NCI-H1417 (cell line): ENCODE data around the gene TFIP11.

Experiments
- DNase-seq, 3 experiments: peaks; one replicate each; lab custom pipeline; 2025; lab: John Stamatoyannopoulos, UW

TFIP11 gene

GRCh38 chr22:26447584-26448329 is 64.5 kb downstream of the TFIP11 start:
- no peak for DNase-seq

DNA sequence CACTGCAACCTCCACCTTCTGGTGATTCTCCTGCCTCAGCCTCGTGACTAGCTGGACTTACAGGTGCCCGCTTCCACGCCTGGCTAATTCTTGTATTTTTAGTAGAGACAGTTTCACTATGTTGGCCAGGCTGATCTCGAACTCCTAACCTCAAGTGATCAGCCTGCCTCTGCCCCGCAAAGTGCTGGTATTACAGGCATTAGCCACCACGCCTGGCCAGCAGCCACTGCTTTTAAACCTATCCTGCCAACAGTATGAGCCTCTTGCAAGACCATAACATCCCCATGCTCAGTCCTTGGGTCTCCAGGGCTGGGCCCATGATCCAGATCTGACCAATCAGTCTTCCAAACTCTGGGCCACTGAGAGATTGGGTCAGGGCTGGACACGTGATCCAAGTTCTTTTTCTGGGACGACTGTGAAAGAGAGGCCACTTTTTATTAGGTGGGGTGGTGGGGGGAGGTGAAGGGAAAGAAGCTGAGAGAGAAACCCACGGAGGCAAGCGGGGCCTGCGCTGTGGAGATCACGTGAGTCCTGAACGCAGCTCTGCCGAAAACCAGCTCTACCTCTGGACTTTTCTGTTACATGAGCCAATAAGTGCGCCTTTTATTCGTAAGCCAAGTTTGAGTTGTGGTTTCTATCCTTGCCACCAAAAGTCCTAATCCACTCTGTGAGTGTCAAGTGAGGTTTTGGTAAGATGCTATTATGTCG is 65.3 kb downstream of the TFIP11 start:
- no peak for DNase-seq

GRCh38 chr22:26445577-26446275 is 66.5 kb downstream of the TFIP11 start:
- peak in 1 of 3 experiments; percentile 11 for DNase-seq

GRCh38 chr22:26444777-26445176 is 67.5 kb downstream of the TFIP11 start:
- peak in 1 of 3 experiments; percentile 51 for DNase-seq

DNA sequence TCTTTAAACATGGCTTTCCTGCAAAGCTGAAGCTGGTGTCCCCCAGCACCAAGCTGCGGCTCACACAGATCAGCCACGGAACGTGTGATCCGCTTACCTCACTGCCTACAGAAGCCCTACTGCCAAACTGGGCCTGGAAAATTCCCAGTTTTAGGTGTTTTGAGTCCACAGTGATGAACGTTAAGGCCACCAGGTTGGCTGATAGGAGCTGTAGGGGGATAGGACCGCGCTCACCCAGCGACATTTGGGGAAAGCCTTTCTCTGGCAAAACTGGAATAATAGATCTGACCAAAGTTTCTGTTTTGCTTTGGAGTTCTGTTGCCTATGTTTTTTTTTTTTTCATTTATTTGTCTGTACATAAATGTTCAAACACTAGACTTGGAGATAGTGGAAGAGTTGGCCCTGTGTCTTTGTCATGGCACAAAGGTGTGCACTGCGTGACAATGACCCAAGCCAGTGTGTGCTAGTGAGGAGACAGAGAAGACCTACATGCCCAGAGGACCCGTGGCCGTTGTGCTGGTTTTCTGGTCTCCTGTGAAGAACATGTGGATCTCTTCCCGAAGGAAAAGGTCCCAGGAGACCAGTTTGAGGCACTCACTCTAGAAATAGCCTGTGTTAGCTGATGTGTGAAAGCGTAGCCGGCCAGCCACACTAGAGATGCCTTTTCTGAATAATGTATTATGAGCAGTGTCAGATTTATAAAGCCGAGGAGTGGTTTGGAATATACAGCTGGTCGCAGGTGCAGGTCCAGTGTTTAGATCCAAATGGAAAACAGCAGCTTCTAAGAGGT is 68.2 kb downstream of the TFIP11 start:
- DNase-seq = peak in 1 of 3 experiments; percentile 81

GRCh38 chr22:26442086-26442756 is 70.1 kb downstream of the TFIP11 start:
- DNase-seq = no peak
